NCI-H2227 (cell line): ENCODE data around the gene ALDH5A1.
"Not testable (repeated sequence)": the region's sequence is repeated elsewhere in the genome, so short reads cannot be mapped to it uniquely, and the experiment has no call there.

Experiments used
- DNase-seq: peaks from one replicate; lab custom pipeline; 2025; ENCODE audit not compliant: unreplicated experiment; lab: John Stamatoyannopoulos, UW

Gene ALDH5A1

DNA sequence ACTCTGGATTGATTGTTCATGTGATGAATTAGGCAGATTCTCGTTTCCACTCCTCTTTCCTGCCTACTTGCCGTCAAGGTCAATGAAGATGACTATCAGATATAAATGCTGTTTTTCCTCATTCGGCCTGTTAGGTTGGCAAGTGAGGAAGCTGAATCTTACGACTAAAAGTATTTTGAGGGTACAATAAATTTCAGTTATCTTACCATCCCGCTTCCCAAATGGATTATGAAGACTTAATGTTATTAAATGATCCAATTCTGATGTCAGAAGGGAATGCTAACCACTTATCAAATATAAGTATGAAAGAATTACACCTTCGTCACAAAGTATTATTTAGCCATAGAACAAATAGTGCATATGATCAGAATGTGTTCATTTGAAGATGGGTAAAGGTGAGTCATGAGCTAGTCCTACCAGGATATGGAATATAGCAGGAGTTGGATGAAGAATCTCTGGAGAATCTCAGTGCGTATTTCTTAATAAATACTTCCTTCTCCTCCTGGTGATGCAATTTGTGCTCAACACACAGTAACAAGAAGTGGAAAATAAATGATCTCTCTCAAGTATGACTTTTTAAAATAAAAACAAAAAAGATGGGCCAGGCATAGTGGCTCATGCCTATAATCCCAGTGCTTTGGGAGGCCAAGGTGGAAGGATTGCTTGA is 10.0 kb upstream of the ALDH5A1 start:
- no peak for DNase-seq

DNA sequence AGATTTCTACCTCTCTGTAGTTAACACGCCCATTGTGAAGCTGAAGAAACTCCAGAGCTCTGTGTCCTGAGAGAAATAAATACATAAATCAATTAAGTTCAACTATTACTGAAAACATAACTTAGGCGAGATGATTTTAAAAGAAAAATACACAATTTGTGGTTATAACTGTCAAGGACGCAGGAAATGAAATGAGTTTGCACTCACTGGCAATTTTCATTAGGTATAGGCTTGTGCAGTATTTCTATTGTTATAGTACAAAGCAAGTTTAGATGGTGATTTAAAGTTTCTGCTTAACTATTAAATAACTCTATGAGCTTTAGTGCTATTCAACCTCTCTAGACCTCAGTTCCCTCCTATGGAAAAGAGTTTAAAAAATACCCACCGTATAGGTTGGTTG is 8.7 kb upstream of the ALDH5A1 start:
- DNase-seq: no peak

DNA sequence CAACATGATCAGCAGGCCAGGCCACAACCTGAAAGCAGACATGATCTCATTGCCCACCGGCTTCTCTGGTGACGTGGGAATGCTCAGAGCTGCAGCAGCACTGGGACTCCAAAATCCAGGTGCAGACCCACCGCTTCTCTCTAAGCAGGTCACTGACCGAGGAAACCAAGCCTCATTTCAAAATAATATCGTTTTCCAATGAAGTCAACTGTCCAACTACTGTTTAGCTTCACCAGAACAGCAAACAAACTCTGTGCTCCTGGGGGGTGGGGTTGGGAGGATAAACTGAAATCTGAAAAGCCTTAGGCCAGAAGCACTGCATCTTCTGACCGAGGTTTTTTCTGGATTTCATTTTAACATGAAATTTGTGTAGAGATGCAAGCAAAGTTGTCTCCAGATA is 5.3 kb upstream of the ALDH5A1 start, which contains the start of gene GPLD1:
Gene GPLD1, minus strand, starts transcription at position 109 of the 400 bp plus-strand sequence. Its CDS starts 67 bp downstream, at position 42.
- no peak for DNase-seq

DNA sequence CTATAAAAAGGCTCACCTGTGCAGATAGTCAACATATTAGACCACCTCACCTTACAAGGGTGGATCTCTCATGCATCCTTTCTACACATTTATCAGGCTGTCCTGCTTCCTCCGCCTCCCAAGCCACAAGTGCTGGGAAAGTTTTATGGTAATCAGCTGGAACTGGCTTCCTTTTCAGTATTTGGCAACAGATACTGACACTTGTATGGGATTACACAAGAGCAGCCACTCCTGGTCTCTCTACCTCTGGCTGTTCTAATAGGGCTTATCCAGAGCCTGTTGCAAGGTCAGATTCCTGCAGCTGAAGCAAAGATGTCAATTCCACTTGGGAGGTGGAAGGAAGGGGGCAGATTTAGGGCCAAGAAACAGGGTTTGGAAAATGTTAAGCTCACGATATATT is 4.9 kb upstream of the ALDH5A1 start:
- DNase-seq: no peak

DNA sequence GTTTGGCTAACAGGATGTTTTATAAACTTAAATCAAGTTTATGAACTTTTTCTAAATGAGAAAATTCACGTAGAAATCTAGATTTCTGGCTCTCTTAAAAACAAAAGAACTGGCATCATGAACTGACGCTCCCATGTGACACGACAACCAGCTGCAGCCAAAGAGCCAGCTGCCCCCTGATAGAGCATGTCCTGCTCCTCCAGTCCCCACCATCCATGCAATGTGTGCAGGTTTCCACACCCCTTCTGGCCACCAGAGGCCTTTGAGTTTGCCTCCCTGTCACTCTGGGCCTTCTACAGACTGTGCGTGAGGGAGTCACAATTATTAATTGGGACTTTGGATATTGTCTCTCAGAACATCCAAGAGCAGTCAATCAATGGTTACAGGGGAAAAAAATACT is 3.8 kb upstream of the ALDH5A1 start:
- DNase-seq: no peak

DNA sequence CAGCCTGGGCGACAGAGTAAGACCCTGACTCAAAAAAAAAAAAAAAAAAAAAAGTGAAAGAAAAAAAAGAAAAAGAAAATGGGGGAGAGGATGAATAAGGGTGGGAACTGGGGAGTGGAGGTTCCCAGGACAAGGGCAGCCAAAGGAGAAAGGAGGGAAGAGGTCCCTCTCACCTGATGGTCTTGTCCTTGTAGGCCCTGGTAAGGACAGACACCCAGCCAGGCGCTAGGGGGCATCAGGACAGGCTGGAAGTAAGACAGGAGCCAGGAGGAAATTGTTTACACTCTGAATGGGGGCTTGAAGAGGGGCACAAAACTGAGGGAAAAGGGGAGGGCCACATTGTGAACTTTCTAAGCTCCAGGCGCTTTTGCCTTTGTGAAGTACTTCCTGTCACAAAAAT is 2.3 kb upstream of the ALDH5A1 start:
- peak; percentile 34 for DNase-seq

DNA sequence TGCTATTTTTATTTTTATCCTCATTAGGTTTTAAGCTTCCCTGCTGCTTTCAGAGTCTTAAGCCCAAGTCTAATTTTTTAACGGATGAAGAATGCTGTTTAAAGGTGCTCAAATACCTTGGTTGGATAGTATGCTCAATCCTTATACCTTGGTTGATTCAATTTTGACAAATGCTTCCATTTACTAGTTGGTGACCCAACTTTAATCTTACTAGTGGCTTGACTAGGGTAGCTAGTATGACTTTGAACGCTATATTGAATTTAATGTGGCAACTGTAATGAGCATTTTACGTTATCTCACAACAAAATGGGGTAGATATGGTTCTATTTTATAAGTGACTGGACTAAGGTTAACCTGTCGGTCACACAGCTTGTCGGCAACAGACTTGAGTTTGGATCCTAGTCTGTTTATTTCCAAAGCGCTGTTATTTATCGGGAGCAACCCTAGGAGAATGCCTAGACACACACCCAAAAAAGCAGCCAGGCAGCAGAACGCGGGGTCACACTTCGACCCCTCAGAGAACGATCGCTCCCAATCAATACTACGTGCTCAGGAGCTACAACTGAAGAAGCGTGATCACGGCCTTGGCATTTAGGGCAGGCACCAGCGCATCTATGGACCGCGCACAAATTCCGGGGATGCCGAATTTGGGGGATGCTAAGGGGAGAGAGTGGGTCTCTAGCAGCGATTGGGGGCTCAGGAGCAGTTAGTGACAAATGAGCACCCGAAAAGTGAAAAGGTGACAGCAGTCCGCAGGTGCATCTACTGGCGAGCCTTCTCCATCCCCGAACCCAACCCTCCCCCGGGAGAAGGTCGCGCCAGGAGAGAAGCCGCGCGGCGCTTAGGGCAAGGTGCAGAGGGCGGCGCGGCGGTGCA is 586 bp upstream of the ALDH5A1 start:
- no peak for DNase-seq

DNA sequence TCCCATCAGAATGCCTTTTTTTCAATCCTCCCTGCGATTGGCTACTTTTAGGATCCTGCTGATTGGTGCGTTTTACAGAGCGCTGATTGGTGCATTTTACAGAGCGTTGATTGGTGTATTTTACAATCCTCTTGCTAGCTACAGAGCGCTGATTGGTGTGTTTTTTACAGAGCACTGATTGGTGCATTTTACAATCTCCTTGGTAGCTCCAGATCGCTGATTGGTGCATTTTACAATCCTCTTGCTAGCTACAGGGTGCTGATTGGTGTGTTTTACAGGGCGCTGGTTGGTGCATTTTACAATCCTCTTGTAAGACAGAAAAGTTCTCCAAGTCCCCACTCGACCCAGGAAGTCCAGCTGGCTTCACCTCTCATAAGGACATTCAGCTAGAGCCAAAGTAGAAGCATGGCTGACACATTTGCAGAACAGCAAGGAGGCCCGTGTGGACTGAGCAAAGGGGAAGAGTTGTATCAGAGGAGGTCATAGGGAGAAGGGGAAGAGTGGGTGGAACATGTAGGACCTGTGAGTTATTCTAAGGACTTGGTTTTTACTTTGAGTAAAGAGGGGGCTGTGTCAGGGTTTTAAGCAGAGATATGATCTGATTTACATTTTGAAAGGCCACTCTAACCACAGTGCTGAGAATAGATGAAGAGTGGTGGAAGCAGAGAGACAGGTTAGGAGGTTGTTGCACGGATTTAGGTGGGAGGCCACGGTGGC is 2.6 kb downstream of the ALDH5A1 start:
- DNase-seq: no peak

DNA sequence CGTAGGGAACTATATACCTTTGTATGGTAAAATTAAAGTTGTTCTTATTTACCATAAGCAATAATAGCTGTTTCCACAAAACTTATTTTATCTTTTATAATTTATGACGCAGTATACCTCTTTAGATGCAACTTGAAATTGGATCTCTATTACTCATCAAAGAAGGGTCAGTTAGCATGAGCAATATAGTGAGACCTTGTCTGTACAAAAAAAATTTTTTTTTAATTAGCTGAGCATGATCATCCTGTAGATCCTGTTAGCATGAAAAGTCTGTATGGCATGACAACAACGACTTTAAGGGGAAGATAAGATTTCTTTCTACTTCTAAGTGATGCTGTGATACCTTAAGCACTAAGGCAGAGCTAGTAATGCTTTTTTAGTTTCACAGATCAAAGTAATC is 5.9 kb downstream of the ALDH5A1 start:
- DNase-seq: no peak

DNA sequence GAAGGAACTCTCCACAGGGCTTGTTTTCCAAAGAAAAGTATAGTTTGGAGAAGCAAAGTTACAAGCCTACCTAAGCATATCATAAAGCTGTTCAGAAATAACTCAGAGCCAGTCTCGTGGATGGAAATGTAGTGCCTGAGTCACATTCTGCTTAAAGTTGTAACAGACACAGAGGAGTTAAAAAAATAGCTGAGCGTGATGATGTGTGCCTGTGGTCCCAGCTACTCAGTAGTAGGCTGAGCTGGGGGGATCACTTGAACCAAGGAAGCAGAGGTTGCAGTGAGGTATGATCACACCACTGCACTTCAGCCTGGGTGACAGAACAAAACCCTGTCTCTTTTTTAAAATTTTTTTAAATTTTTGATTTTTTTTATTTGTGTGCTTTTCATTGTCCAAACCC is 6.6 kb downstream of the ALDH5A1 start:
- no peak for DNase-seq

DNA sequence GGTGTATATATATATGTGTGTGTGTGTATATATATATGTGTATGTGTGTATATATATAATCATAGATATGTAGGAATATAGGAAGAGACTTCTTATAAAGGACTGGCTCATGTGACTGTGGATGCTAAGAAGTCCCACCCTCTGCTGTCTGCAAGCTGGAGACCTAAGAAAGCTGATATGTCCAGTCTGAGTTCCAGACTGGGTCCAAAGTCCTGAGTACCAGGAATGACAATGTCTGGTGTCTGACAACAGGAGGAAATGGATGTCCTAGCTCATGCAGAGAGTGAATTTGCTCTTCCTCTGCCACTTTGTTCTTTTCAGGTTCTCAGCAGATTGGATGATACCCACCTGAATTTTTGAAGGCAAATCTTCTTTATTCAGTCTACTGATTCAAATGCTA is 7.1 kb downstream of the ALDH5A1 start:
- no peak for DNase-seq

DNA sequence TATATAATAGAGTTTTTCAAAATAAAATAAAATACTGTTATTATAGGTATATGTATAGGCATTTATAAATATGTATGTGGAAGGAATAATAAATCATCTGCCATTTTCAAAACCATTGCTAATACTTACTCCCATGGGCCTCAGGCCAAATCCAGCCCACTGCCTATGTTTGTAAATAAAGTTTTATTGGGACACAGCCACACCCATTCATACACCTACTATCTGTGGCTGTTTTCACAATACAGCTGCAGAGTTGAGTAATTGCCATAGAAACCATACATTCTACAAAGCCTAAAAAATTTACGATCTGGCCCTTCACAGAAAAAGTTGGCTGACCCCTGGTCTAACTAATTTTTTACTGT is 9.5 kb downstream of the ALDH5A1 start:
- DNase-seq: no peak

DNA sequence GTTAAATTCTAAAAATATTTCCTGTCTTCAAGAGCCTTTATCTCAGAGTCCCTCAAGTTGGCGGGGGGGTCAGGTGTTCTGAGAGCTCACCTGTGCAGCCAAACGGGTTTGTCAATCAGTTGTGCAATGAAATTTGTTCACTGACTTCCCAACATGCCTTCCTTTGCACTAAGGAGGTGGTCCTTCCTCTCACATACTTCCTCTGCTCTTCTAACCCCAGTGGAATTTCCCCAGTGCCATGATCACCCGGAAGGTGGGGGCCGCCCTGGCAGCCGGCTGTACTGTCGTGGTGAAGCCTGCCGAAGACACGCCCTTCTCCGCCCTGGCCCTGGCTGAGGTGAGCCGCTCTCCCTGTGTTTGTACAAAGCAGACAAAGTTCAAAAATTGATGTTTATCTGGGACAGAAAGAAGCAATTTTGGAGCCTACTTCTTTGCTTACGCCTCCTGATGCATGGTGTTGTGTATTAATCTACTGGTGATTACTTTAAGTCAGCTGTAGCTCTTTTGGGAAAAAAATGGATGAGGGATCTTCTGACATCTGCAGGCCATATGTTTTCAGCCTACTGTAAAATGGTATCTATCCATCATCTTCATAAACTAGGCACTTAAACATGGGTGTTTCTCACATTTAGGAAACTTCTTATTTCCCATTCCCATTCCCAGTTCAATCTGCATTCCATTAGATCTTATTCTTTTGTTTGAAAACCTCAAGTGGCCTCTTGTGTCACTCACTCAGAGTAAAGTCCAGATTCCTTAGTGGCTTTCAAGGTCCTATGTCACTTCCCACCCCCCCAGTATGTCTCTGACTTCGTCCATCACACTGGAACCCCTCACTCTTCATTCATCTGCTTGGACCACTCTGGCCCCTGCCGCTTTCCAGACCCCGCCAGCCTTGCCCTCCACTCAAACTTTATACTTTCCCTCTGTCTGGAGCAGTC is 10.1 kb downstream of the ALDH5A1 start:
- no peak for DNase-seq

DNA sequence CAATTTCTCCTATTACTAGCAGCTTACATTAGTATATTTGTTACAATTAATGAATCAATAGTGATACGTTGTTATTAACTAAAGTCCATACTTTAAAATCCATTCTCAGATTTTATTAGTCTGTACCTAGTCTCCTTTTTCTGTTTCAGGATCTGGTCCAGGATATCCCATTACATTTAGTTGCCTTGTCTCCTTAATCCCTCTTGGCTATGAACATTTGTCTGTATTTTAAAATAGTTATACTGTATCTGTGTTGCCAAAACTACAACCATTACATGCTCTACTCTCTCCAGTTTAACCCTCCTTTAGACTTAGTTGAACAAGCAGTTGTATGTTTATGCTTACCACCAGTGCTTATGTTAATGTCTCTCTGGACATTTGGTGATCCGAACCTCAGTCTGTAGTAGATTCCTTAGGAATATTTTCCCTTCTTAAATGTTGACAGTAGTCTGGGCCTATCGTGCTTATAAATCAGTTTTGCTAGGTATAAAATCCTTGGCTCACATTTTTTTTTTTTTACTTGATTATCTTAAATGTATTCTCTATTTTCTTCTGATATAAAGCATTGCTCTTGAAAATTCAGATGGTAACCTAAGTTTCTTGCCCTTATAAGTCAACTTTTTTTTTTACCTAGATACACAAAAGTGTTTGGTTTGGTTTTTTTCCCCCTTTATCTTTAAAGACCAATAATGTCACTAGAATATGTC is 12.2 kb downstream of the ALDH5A1 start:
- DNase-seq: no peak

DNA sequence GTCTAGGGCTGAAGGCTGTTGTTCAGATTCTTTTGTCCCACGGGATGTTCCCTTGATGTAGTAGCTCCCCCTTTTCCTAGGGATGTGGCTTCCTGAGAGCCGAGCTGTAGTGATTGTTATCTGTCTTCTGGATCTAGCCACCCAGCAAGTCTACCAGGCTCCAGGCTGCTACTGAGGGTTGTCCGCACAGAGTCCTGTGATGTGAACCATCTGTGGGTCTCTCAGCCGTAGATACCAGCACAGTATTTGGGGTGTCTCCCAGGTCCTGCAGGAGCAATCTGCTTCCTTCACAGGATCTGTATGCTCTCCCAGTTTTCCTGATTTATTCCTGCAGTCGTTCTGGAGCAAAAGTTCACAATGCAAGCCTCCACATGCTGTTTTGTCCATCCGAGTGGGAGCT is 17.2 kb downstream of the ALDH5A1 start:
- DNase-seq: not testable (repeated sequence)

DNA sequence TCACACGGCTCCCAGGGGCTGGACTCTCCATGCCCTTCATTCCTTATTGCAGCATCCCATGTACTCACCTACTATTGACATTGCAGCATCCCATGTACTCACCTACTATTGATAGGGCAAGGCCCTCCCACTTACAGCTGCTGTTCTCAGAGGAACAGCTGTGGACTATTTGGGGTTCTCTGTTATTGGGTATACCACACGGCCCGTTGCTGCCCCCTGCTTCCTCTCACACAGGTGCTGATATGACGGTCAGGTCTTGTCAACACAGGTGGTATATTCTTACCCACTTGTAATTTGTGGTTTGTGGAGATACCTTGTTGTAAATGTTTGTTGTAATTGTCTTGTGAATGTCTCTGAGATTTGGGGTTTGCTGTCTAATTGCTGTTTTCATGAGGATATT is 18.8 kb downstream of the ALDH5A1 start:
- no peak for DNase-seq

DNA sequence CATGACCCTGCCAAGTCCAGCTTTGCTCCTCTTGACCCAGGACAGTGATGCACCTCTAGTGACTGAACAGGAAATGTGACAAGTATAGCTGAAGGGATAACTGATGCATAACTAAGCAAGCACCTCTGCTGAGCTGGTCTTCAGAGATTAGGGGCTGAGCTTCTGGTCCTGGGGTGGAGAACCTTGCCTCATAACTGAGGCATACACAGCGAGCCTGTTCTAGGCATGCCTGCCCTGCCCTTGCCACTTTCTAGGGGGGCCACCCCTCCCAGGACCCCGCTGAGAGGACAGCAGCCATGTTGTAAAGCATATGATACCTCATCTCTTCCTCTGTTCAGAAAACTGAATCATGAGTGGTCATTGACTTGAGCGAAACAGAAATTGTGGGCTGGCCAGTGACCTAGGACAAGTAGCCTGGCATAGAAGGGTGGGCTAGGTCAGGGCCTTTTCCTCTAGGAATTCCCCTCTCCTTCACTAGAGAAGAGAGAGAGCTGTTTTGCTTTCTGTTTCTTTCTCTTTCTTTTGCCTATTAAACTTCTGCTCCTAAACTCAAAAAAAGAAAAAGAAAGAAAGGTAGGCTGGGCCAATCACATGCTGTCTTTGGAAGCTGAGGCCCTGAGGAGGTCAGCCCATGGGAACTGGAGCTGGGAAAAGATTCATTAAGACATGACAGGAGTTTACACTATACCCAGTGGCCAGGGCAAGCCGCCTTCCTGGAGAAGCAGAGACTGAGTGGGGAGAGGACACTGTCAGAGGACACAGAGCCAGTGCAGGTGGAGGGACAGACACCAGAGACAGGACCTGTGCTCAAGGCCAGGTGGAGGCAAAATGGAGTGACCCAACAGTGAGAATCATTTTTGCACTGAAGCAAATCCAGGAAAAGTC is 23.1 kb downstream of the ALDH5A1 start:
- no peak for DNase-seq

DNA sequence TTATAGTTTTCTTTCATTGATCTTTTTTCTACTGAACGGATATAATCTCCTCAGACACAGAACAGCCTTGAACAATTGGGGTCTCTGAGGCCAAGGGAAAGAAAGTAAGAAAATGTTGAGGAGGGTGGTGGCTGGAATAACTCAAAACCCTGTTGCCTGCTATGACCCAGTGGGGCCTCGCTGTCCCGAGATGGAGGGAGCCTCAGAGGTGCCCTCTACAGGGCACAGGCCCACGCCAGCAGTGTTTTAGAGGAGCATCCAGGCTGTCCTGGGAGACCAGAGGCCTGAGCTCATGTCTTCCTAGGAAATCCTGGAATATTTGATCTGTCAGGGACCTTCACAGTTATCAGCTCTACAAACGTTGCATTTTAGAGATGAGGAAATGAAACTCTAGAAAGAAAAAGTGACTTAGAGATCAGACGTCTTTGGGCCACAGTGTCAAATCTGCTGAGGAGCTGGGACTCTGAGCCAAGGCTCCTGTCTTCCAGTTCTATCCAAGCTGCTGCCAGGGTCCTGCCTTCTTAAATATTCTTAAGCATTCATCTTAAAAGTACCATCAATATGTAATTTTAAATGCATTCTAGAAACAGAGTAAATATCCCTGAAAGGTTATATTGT is 26.3 kb downstream of the ALDH5A1 start:
- DNase-seq: peak; percentile 26
